Measurements from ENCODE around the gene KMT2B. TPM values are rescaled to one million over a fixed set of nuclear protein-coding genes. Genes with fewer than 3 reads are reported as not detected.

Gene KMT2B
- total and polyA plus RNA-seq, 9 of the 15 experiments (the other 6 are each of a cell fraction or from before 2014, with no cell fraction given), result 0.63 to 43.9 (median 8.1) TPM

DNA sequence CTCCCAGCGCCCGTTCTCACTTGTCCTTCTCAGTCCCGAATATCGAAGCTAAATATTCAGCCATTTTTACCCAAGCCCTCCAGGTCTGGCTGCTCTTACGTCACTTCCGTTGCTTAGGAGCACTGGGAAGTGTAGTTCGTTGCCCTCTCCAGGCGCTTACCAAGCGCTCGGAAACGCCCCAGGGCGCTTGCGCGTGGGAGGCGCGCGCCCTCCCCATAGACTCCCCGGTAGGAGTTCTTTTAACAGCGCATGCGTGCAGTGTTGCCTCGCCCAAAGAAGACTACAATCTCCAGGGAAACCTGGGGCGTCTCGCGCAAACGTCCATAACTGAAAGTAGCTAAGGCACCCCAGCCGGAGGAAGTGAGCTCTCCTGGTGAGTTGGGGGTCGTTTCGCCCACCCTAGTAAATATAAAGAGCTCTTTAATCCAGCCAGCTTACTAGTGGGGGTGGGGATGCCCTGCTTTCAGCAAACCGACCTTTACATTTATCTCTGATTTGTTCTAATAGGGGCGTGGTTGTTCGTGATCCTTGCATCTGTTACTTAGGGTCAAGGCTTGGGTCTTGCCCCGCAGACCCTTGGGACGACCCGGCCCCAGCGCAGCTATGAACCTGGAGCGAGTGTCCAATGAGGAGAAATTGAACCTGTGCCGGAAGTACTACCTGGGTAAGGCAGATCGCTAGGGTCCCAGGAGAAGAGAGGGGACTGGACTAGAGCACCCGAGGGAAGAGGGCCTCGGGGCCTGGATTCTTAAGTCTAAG lies 27.7 kb downstream of the KMT2B start, which contains the start of the genes PSENEN and U2AF1L4 (continued):
- TF ChIP-seq, protein P1, sequence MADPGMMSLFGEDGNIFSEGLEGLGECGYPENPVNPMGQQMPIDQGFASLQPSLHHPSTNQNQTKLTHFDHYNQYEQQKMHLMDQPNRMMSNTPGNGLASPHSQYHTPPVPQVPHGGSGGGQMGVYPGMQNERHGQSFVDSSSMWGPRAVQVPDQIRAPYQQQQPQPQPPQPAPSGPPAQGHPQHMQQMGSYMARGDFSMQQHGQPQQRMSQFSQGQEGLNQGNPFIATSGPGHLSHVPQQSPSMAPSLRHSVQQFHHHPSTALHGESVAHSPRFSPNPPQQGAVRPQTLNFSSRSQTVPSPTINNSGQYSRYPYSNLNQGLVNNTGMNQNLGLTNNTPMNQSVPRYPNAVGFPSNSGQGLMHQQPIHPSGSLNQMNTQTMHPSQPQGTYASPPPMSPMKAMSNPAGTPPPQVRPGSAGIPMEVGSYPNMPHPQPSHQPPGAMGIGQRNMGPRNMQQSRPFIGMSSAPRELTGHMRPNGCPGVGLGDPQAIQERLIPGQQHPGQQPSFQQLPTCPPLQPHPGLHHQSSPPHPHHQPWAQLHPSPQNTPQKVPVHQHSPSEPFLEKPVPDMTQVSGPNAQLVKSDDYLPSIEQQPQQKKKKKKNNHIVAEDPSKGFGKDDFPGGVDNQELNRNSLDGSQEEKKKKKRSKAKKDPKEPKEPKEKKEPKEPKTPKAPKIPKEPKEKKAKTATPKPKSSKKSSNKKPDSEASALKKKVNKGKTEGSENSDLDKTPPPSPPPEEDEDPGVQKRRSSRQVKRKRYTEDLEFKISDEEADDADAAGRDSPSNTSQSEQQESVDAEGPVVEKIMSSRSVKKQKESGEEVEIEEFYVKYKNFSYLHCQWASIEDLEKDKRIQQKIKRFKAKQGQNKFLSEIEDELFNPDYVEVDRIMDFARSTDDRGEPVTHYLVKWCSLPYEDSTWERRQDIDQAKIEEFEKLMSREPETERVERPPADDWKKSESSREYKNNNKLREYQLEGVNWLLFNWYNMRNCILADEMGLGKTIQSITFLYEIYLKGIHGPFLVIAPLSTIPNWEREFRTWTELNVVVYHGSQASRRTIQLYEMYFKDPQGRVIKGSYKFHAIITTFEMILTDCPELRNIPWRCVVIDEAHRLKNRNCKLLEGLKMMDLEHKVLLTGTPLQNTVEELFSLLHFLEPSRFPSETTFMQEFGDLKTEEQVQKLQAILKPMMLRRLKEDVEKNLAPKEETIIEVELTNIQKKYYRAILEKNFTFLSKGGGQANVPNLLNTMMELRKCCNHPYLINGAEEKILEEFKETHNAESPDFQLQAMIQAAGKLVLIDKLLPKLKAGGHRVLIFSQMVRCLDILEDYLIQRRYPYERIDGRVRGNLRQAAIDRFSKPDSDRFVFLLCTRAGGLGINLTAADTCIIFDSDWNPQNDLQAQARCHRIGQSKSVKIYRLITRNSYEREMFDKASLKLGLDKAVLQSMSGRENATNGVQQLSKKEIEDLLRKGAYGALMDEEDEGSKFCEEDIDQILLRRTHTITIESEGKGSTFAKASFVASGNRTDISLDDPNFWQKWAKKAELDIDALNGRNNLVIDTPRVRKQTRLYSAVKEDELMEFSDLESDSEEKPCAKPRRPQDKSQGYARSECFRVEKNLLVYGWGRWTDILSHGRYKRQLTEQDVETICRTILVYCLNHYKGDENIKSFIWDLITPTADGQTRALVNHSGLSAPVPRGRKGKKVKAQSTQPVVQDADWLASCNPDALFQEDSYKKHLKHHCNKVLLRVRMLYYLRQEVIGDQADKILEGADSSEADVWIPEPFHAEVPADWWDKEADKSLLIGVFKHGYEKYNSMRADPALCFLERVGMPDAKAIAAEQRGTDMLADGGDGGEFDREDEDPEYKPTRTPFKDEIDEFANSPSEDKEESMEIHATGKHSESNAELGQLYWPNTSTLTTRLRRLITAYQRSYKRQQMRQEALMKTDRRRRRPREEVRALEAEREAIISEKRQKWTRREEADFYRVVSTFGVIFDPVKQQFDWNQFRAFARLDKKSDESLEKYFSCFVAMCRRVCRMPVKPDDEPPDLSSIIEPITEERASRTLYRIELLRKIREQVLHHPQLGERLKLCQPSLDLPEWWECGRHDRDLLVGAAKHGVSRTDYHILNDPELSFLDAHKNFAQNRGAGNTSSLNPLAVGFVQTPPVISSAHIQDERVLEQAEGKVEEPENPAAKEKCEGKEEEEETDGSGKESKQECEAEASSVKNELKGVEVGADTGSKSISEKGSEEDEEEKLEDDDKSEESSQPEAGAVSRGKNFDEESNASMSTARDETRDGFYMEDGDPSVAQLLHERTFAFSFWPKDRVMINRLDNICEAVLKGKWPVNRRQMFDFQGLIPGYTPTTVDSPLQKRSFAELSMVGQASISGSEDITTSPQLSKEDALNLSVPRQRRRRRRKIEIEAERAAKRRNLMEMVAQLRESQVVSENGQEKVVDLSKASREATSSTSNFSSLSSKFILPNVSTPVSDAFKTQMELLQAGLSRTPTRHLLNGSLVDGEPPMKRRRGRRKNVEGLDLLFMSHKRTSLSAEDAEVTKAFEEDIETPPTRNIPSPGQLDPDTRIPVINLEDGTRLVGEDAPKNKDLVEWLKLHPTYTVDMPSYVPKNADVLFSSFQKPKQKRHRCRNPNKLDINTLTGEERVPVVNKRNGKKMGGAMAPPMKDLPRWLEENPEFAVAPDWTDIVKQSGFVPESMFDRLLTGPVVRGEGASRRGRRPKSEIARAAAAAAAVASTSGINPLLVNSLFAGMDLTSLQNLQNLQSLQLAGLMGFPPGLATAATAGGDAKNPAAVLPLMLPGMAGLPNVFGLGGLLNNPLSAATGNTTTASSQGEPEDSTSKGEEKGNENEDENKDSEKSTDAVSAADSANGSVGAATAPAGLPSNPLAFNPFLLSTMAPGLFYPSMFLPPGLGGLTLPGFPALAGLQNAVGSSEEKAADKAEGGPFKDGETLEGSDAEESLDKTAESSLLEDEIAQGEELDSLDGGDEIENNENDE (IDR thresholded peaks at IDR 0.05; ENCODE audit: low read depth, low read length), result no peak
- TF ChIP-seq, protein P2, sequence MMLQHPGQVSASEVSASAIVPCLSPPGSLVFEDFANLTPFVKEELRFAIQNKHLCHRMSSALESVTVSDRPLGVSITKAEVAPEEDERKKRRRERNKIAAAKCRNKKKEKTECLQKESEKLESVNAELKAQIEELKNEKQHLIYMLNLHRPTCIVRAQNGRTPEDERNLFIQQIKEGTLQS (IDR thresholded peaks at IDR 0.05), result peak; percentile 87
- TF ChIP-seq, protein P2 (CRISPR knock-in tag; conservative IDR thresholded peaks at IDR 0.05), result no peak
- TF ChIP-seq, protein P3, sequence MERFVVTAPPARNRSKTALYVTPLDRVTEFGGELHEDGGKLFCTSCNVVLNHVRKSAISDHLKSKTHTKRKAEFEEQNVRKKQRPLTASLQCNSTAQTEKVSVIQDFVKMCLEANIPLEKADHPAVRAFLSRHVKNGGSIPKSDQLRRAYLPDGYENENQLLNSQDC (CRISPR knock-in tag; IDR thresholded peaks at IDR 0.05), result no peak
- TF ChIP-seq DACH1 (IDR thresholded peaks at IDR 0.05; ENCODE audit: partially characterized antibody), result no peak
- no peak for TF ChIP-seq TARDBP (IDR thresholded peaks at IDR 0.05)
- no peak for TF ChIP-seq FOXA3 (CRISPR knock-in tag; conservative IDR thresholded peaks at IDR 0.05 in 1 of 2, IDR thresholded peaks at IDR 0.05 in 1 of 2)
- TF ChIP-seq, protein P4, sequence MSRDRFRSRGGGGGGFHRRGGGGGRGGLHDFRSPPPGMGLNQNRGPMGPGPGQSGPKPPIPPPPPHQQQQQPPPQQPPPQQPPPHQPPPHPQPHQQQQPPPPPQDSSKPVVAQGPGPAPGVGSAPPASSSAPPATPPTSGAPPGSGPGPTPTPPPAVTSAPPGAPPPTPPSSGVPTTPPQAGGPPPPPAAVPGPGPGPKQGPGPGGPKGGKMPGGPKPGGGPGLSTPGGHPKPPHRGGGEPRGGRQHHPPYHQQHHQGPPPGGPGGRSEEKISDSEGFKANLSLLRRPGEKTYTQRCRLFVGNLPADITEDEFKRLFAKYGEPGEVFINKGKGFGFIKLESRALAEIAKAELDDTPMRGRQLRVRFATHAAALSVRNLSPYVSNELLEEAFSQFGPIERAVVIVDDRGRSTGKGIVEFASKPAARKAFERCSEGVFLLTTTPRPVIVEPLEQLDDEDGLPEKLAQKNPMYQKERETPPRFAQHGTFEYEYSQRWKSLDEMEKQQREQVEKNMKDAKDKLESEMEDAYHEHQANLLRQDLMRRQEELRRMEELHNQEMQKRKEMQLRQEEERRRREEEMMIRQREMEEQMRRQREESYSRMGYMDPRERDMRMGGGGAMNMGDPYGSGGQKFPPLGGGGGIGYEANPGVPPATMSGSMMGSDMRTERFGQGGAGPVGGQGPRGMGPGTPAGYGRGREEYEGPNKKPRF (IDR thresholded peaks at IDR 0.05; ENCODE audit: low read depth, low read length), result no peak

Data from K562 (cell line).